Umbilical cord (tissue), 2 donors: Measurements from ENCODE around the gene WDPCP. TPM values are rescaled to one million over a fixed set of nuclear protein-coding genes. Genes with fewer than 3 reads are reported as not detected.
"Not testable (repeated sequence)": the region's sequence is repeated elsewhere in the genome, so short reads cannot be mapped to it uniquely, and the experiment has no call there.

Experiments
- DNase-seq: peaks from one replicate; pipeline ENCODE4 v3.0.0-alpha.2; 2015; ENCODE audit warnings: low spot score
- total RNA-seq: library from RNA; depleted of rRNA; stranded (reverse); fragments of >200 nt; gene quantifications from one replicate; pipeline ENCODE4 v1.2.3, GENCODE V29; 2014; ENCODE audit warnings: low replicate concordance; ENCODE audit not compliant: insufficient read depth

Gene WDPCP
- total RNA-seq, 1 donor from 2014 or later: 31.1 TPM

GRCh38 chr2:63121055-63121834 is 467.0 kb downstream of the WDPCP start:
- no peak for DNase-seq

- DNase-seq: no peak
These were observed 469.5 kb downstream of the WDPCP start for GRCh38 chr2:63118821-63119220.

- DNase-seq: no peak
These were observed 483.8 kb downstream of the WDPCP start for GRCh38 chr2:63104482-63104881.

DNA sequence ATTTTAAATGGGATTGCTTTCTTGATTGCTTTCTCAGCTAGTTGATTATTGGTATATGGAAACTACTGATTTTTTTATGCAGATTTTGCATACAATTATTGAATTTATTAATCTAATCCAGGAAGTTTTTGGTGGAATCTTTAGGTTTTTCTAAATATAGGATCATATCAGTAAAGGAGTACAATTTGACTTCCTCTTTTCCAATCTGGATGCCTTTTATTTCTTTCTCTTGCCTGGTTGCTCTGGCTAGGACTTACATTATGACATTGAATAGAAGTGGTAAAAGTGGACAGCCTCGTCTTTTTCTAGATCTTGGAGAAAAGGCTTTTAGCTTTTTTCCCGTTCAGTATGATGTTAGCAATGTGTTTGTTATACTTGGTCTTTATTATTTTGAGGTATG is 486.3 kb downstream of the WDPCP start:
- DNase-seq: no peak

- no peak for DNase-seq
These were observed 489.2 kb downstream of the WDPCP start for GRCh38 chr2:63099032-63099431.

- no peak for DNase-seq
These were observed 491.8 kb downstream of the WDPCP start for GRCh38 chr2:63096491-63096890.

DNA sequence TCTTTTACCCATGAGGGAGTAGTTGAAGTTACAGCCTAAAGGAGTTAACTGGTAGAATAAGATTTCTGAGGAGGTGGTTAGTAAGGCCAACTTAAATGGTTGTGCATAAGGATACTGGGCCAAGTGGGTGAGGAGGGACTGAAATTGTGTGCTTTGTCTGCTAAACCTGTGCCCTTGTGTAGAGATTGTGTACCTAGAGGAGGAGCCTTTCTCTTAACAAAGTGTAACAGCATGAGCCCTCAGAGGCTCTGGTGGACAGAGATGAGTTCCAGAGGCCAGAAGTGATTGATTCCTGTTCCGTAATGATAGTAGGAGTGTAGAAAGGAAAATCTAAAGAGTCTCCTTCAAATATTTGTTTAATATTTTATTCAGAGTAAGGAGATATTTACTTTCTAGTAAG is 494.8 kb downstream of the WDPCP start:
- DNase-seq: no peak

- DNase-seq: no peak
These were observed 495.4 kb downstream of the WDPCP start for GRCh38 chr2:63092857-63093256.

DNA sequence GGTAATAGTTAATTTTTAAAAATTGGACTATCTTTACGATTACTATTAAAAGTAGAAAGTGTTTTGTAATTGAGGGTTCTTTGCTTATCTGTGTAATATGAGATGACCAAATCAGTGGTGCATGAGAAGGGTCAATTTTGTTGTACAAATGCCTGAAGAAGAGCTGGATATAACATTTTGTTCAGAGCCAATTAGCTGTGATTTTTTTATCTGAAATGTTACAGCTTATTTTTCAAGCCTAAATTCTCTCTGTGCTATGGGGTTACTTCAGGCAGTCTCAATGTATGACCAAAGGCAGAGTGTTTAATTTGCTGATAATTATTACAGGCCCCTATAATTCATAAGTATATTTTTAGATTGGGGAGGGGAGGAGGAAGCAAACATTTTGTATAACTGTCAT is 495.9 kb downstream of the WDPCP start:
- DNase-seq: no peak

DNA sequence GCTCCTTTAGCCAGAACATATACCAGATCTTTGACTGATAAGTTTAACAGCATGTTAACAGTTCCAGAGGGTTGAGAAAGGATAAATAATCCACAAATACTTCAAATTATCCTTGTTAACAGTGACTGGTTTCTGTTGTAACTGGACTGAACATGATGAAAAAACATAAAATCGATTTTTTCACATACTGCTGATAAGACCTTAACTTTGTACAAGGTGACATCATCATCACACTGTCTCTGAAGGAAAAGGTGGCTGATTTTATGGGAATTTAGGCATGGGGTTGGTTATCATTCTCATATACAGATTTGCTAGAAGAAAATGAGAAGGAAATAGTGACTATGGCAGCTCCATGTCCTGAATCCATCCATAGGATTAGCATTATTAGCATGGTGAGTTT is 501.6 kb downstream of the WDPCP start:
- no peak for DNase-seq

DNA sequence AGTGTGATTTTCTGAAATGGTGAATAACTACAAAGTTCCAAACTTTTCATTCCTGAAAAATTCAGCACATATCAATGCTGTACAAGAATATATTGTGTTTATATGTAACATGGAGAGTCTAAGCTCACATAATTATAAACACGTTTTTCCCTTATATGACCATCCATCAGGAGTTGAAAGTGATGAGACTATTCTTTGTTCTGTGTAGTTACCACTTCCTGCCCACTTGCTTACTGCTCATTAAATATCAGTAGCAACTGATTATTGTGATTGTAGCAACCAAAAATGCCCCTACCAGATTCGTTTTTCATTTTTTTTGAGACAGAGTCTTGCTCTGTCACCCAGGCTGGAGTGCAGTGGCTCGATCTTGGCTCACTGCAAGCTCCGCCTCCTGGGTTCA is 506.9 kb downstream of the WDPCP start:
- DNase-seq: no peak

DNA sequence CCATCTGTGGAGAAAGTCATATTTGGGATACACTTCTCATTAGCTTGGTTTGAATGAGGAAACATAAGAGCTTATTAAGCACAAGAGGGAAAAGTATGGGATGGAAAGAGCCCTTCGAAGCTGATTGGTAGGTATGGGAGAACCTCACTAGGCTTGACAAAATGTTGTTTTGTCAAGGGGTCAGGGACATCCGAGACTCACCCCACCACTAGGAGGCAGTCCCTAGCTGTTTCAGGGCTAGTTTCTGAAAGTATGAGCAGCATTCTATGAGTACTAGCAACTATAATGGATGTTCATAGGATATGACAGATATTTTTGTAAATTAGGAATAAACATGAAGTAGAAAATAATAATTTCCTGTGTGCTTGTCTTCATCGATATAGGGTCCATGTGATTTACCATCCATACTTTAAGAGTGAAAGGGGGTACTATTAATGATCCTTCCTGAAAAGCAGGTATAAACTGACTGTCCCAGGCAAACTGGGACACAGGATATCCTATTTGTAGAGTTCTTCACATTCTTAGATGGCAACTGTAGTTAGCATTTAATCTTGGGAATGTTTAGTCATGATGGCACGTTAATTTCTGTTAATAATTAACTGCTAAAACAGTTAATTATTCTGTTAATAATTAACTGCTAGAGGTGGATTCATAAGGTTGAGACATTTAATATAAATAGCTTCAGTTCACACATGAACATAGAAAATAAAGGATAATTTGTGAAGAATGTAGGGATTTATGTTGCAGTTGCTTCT is 509.2 kb downstream of the WDPCP start:
- DNase-seq: no peak

GRCh38 chr2:63074399-63074798 is 513.9 kb downstream of the WDPCP start:
- DNase-seq: not testable (repeated sequence)

GRCh38 chr2:63073994-63074393 is 514.3 kb downstream of the WDPCP start:
- no peak for DNase-seq

- no peak for DNase-seq
These were observed 516.6 kb downstream of the WDPCP start for GRCh38 chr2:63071664-63072063.

Other genes starting within 250 kb of the WDPCP start
- gene MDH1, start 486 bp upstream of the WDPCP start, total RNA-seq: 82.3 TPM